Measurements from ENCODE around the gene KCNJ15.
"Not testable (repeated sequence)": the region's sequence is repeated elsewhere in the genome, so short reads cannot be mapped to it uniquely, and the experiment has no call there.

Gene KCNJ15

GRCh38 chr21:38256599-38257302 is at the start of gene KCNJ15:
Gene KCNJ15 (plus strand): TSS chr21:38256991. CDS start chr21:38299262, 42,271 bp downstream.
- no peak for DNase-seq (ENCODE audit: low read depth in 2 of 2)

GRCh38 chr21:38208118-38208517 is 48.7 kb upstream of the KCNJ15 start:
- no peak for DNase-seq (ENCODE audit: low read depth in 2 of 2)

- DNase-seq (ENCODE audit: low read depth in 2 of 2) = no peak
These were observed 45.5 kb upstream of the KCNJ15 start for GRCh38 chr21:38211321-38211720.

- DNase-seq (ENCODE audit: low read depth in 2 of 2) = no peak
These were observed 44.1 kb upstream of the KCNJ15 start for GRCh38 chr21:38212706-38213105.

GRCh38 chr21:38219049-38219628 is 37.7 kb upstream of the KCNJ15 start:
- DNase-seq (ENCODE audit: low read depth in 2 of 2) = peak; percentile 48 to 53

- DNase-seq (ENCODE audit: low read depth in 2 of 2) = no peak
These were observed 36.5 kb upstream of the KCNJ15 start for GRCh38 chr21:38220270-38220737.

- no peak for DNase-seq (ENCODE audit: low read depth in 2 of 2)
These were observed 35.2 kb upstream of the KCNJ15 start for GRCh38 chr21:38221594-38221993.

GRCh38 chr21:38223893-38224540 is 32.8 kb upstream of the KCNJ15 start:
- no peak for DNase-seq (ENCODE audit: low read depth in 2 of 2)

GRCh38 chr21:38227401-38227800 is 29.4 kb upstream of the KCNJ15 start:
- no peak for DNase-seq (ENCODE audit: low read depth in 2 of 2)

- DNase-seq (ENCODE audit: low read depth in 2 of 2) = no peak
These were observed 28.7 kb upstream of the KCNJ15 start for GRCh38 chr21:38228115-38228514.

- no peak for DNase-seq (ENCODE audit: low read depth in 2 of 2)
These were observed 28.3 kb upstream of the KCNJ15 start for GRCh38 chr21:38228537-38228936.

- DNase-seq (ENCODE audit: low read depth in 2 of 2) = no peak
These were observed 27.4 kb upstream of the KCNJ15 start for GRCh38 chr21:38229260-38229877.

GRCh38 chr21:38234395-38235142 is 22.2 kb upstream of the KCNJ15 start:
- no peak for DNase-seq (ENCODE audit: low read depth in 2 of 2)

- not testable (repeated sequence) for DNase-seq (ENCODE audit: low read depth in 2 of 2)
These were observed 21.5 kb upstream of the KCNJ15 start for GRCh38 chr21:38235251-38235650.

GRCh38 chr21:38236232-38236631 is 20.6 kb upstream of the KCNJ15 start:
- no peak for DNase-seq (ENCODE audit: low read depth in 2 of 2)

GRCh38 chr21:38239672-38240071 is 17.1 kb upstream of the KCNJ15 start:
- DNase-seq (ENCODE audit: low read depth in 2 of 2) = no peak

GRCh38 chr21:38240129-38240528 is 16.7 kb upstream of the KCNJ15 start:
- DNase-seq (ENCODE audit: low read depth in 2 of 2) = no peak

- DNase-seq (ENCODE audit: low read depth in 2 of 2) = no peak
These were observed 15.6 kb upstream of the KCNJ15 start for GRCh38 chr21:38241029-38241740.

- DNase-seq (ENCODE audit: low read depth in 2 of 2) = no peak
These were observed 14.7 kb upstream of the KCNJ15 start for GRCh38 chr21:38242061-38242460.

GRCh38 chr21:38243732-38244406 is 12.9 kb upstream of the KCNJ15 start:
- no peak for DNase-seq (ENCODE audit: low read depth in 2 of 2)

- no peak for DNase-seq (ENCODE audit: low read depth in 2 of 2)
These were observed 12.4 kb upstream of the KCNJ15 start for GRCh38 chr21:38244407-38244787.
